Gastrocnemius medialis (tissue), 4 donors: ENCODE data around the gene CLEC3B.

Experiments used
- CTCF ChIP-seq, 5 experiments: fragments of 450-650 bp in 3 of 5; fragments of 200-600 bp in 2 of 5; sonication (generic) in 2 of 5; IDR thresholded peaks in 4 of 5; conservative IDR thresholded peaks in 1 of 5; 1 replicate in 4 of 5; 2 replicates in 1 of 5; pipeline ENCODE4 v1.5.1; 2016 to 2019; ENCODE audit warnings: antibody characterized with exemption in 5 of 5, mild to moderate bottlenecking in 3 of 5, moderate library complexity in 3 of 5
- POLR2A ChIP-seq, 2 donors: fragments of 450-650 bp; IDR thresholded peaks; one replicate each; pipeline ENCODE4 v1.6.1; 2017; ENCODE audit warnings: antibody characterized with exemption in 2 of 2, mild to moderate bottlenecking in 2 of 2, moderate library complexity in 2 of 2

- TF ChIP-seq CTCF (IDR thresholded peaks at IDR 0.05 in 4 of 5, conservative IDR thresholded peaks at IDR 0.05 in 1 of 5) (no peak), POLR2A (IDR thresholded peaks at IDR 0.05) (no peak)
Measured at GRCh38 chr3:45024542-45025255, 1.4 kb upstream of the CLEC3B start.
